ENCODE results near the gene ILDR2. TPM values are rescaled to one million over a fixed set of nuclear protein-coding genes. Genes with fewer than 3 reads are reported as not detected.

The ILDR2 gene
- total and polyA plus RNA-seq, 9 of the 15 experiments (the other 6 are each of a cell fraction or from before 2014, with no cell fraction given) = 0.03 to 0.31 (median 0.18) TPM; not detected in 2

GRCh38 chr1:166948856-166949350 is 26.4 kb downstream of the ILDR2 start:
- WGBS (ENCODE audit: insufficient coverage, low coverage, missing lambda C conversion rate) = 0% methylated on average over 2 of the region's 2 CpGs
- H4K20me1 ChIP-seq (replicated peaks; ENCODE audit: control insufficient read depth, insufficient read depth, low read length) = no peaks in the 10 kb centered on the region
- H3K4me3 ChIP-seq = no peak overlapping the region
- no peaks in the 10 kb centered on the region for H3K9me3 ChIP-seq (replicated peaks; ENCODE audit: control insufficient read depth, insufficient read depth, low read depth, low read length)
- TF ChIP-seq STAT6 (CRISPR knock-in tag; IDR thresholded peaks at IDR 0.05) (no peak), RBM34 (IDR thresholded peaks at IDR 0.05; ENCODE audit: borderline replicate concordance, insufficient read depth, low read length) (no peak), ZNF766 (CRISPR knock-in tag; conservative IDR thresholded peaks at IDR 0.05) (no peak)
- no peak for DNase-seq (ENCODE audit: extremely low read depth in 1 of 4, low spot score in 3 of 4)
- H3K9ac ChIP-seq (ENCODE audit: insufficient read depth in 1 of 2, low read depth in 2 of 2, low read length in 2 of 2) = no peak overlapping the region
- no peaks in the 10 kb centered on the region for H3K9me1 ChIP-seq (ENCODE audit: control insufficient read depth, insufficient read depth, low read length)
- no peak overlapping the region for H2AFZ ChIP-seq (ENCODE audit: low read depth, low read length)
- no peaks in the 10 kb centered on the region for H3K36me3 ChIP-seq (ENCODE audit: control insufficient read depth, insufficient read depth, low read length)
- H3K79me2 ChIP-seq (ENCODE audit: control insufficient read depth, insufficient read depth, low read length) = no peaks in the 10 kb centered on the region
- peaks cover 23 to 30% of the 10 kb centered on the region in 2 experiments for H3K27me3 ChIP-seq (ENCODE audit: control insufficient read depth in 2 of 2, insufficient read depth in 2 of 2, low read length in 2 of 2)
- in situ Hi-C loops (cut with MboI) = no loop called here
- no peak overlapping the region for H3K4me2 ChIP-seq (ENCODE audit: insufficient read depth, low read length)
- POLR2A ChIA-PET = interaction anchor here (1.5 kb wide), 1 partner anchor 10 kb away, joined by 3 read pairs; no protein-coding TSS in a partner anchor
- no peak for FAIRE-seq
- peaks cover 0 to 4% of the 10 kb centered on the region in 2 experiments; a peak in 1 of 5 replicates for H3K4me1 ChIP-seq (replicated peaks in 1 of 2; ENCODE audit: control insufficient read depth in 2 of 2, insufficient read depth in 2 of 2, low read length in 2 of 2)
- CTCF ChIA-PET (ENCODE audit: low intra/inter-chr PET ratio) = no interaction called here
- BruUV-seq (replicated peaks) = no TSS peak
- intact Hi-C loops (cut with micrococcal nuclease) = no loop called here
- no peak overlapping the region for H3K27ac ChIP-seq (ENCODE audit: extremely low read depth, low read depth, low read length)
- ATAC-seq = no peak

All from K562 (cell line).